Stimulated activated naive CD8-positive, alpha-beta T cell treated with anti-CD3 and anti-CD28 coated beads, Interleukin-15, amount 100 ng/mL, for 72 hours (primary cell): ENCODE measurements around the gene TSEN2.
"Not testable (repeated sequence)": the region's sequence is repeated elsewhere in the genome, so short reads cannot be mapped to it uniquely, and the experiment has no call there.

ENCODE experiments used
- ATAC-seq: fragments of 150-1000 bp; cut with Tn5 transposase; 2 replicates; pipeline ENCODE4 v1.10.0; 2021; ENCODE audit warnings: mild to moderate bottlenecking, moderate library complexity
- DNase-seq, 2 donors: peaks; one replicate each; pipeline ENCODE4 v3.0.0; 2021 to 2022
- H3K27ac Mint-ChIP-seq, 2 donors: one replicate each; pipeline ENCODE4 v1.8.0; 2022; ENCODE audit warnings: mild to moderate bottlenecking in 2 of 2, mixed read lengths in 2 of 2, moderate library complexity in 2 of 2
- H3K27me3 Mint-ChIP-seq: one replicate; pipeline ENCODE4 v1.8.0; 2022; ENCODE audit warnings: mixed read lengths
- H3K4me1 Mint-ChIP-seq: one replicate; pipeline ENCODE4 v1.8.0; 2022; ENCODE audit warnings: mild to moderate bottlenecking, mixed read lengths
- H3K4me3 Mint-ChIP-seq, 2 donors: one replicate each; pipeline ENCODE4 v1.8.0; 2022; ENCODE audit warnings: mild to moderate bottlenecking in 2 of 2, mixed read lengths in 2 of 2, moderate library complexity in 1 of 2
- H3K9me3 Mint-ChIP-seq, 2 donors: one replicate each; pipeline ENCODE4 v1.8.0; 2022; ENCODE audit warnings: mixed read lengths in 2 of 2

TSEN2 gene

GRCh38 chr3:12477256-12477655, 7.0 kb upstream of the TSEN2 start:
- Mint-ChIP-seq H3K4me3 (no peak overlapping the region), H3K4me1 (peaks cover 5% of the 10 kb centered on the region), H3K27me3 (no peaks in the 10 kb centered on the region), H3K27ac (no peak overlapping the region), H3K9me3 (no peaks in the 10 kb centered on the region)
- DNase-seq (no peak), ATAC-seq (no peak)

- peak overlapping the region in 1 of 2 donors; percentile 9 for H3K27ac Mint-ChIP-seq
- H3K9me3 Mint-ChIP-seq, result no peaks in the 10 kb centered on the region
- H3K27me3 Mint-ChIP-seq, result no peaks in the 10 kb centered on the region
- H3K4me3 Mint-ChIP-seq, result no peak overlapping the region
- DNase-seq (no peak), ATAC-seq (no peak)
- H3K4me1 Mint-ChIP-seq, result peaks cover 10% of the 10 kb centered on the region
These were observed 6.0 kb upstream of the TSEN2 start for GRCh38 chr3:12478326-12478725.

DNA sequence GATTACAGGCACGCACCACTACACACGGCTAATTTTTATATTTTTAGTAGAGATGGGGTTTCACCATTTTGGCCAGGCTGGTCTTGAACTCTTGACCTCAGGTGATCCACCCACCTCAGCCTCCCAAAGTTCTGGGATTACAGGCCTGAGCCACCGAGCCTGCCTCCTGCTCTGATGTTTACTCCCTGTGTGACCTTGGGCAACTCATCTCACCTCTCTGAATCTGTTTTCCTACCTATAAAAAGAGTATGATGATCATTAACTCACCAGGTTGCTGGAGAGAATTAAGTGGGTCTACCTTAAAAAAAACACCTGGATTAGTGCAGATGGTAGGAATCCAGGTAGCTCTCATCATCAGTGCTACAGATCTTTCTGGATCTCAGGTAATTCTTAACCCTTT, 5.1 kb upstream of the TSEN2 start:
- H3K4me1 Mint-ChIP-seq, result peaks cover 18% of the 10 kb centered on the region
- H3K27ac Mint-ChIP-seq, ATAC-seq: not testable (repeated sequence)

GRCh38 chr3:12479919-12480427, 4.3 kb upstream of the TSEN2 start:
- H3K4me1 Mint-ChIP-seq, result peaks cover 20% of the 10 kb centered on the region
- peak overlapping the region in 1 of 2 donors; percentile 37 for H3K27ac Mint-ChIP-seq
- no peak overlapping the region for H3K4me3 Mint-ChIP-seq
- DNase-seq, result peak; percentile 24 to 40
- H3K27me3 Mint-ChIP-seq, result no peaks in the 10 kb centered on the region
- H3K9me3 Mint-ChIP-seq, result no peaks in the 10 kb centered on the region
- peak; percentile 39 for ATAC-seq

More for the DNA sequence above, 5.1 kb upstream of the TSEN2 start:
- H3K4me3 Mint-ChIP-seq, DNase-seq, H3K9me3 Mint-ChIP-seq, H3K27me3 Mint-ChIP-seq: not testable (repeated sequence)

DNA sequence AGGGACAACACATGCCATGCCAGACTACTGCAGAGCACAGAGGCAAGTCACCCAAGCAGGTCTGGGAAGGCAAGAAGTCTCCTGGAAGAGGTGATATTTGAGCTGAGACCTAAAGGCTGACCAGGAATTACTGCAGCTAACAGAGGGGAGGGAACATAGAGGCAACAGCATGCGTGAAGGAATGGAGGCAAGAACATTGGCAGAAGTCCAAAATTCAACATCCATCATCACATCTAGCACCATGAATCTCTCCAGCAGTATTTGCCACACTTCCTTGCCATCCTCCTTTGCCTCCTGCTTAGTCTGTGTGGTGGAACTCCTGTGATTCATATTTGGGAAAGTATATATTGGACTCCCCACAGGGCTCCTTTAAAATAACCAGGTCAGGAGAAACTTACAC, 870 bp upstream of the TSEN2 start:
- ATAC-seq (no peak), DNase-seq (no peak)
- Mint-ChIP-seq H3K4me1 (peaks cover 46% of the 10 kb centered on the region), H3K27ac (peak overlapping the region; percentile 96 to 99), H3K4me3 (peak overlapping the region; percentile 93 to 99), H3K27me3 (no peaks in the 10 kb centered on the region), H3K9me3 (no peaks in the 10 kb centered on the region)

DNA sequence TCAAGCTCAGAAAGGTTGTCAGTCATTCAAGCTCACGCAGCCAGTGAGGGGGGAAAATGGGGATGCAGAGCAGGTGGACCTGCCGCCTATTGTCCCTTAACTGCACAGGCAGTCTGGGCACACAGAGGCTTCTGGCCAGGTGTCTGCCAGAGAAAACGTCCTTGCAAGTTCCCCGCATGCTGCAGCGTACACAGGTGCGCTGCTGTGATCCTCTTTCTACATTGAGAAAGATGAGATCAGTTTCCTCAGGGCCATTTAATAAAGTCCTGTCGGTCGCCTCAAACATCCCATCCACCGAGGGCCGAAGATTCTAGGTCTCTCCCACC, 445 bp upstream of the TSEN2 start:
- no peak for ATAC-seq
- peak overlapping the region; percentile 93 to 99 for H3K4me3 Mint-ChIP-seq
- peak overlapping the region; percentile 96 to 99 for H3K27ac Mint-ChIP-seq
- DNase-seq, result no peak
- H3K27me3 Mint-ChIP-seq, result no peaks in the 10 kb centered on the region
- peaks cover 49% of the 10 kb centered on the region for H3K4me1 Mint-ChIP-seq
- H3K9me3 Mint-ChIP-seq, result no peaks in the 10 kb centered on the region

- no peaks in the 10 kb centered on the region for H3K9me3 Mint-ChIP-seq
- no peaks in the 10 kb centered on the region for H3K27me3 Mint-ChIP-seq
- peak overlapping the region; percentile 96 to 99 for H3K27ac Mint-ChIP-seq
- peaks cover 56% of the 10 kb centered on the region for H3K4me1 Mint-ChIP-seq
- no peak for DNase-seq
- peak overlapping the region; percentile 93 to 99 for H3K4me3 Mint-ChIP-seq
- no peak for ATAC-seq
These were observed 675 bp downstream of the TSEN2 start for GRCh38 chr3:12484983-12485327.

GRCh38 chr3:12486001-12486400, 1.7 kb downstream of the TSEN2 start:
- H3K4me3 Mint-ChIP-seq, result peak overlapping the region in 1 of 2 donors; percentile 33
- peak overlapping the region in 1 of 2 donors; percentile 61 for H3K27ac Mint-ChIP-seq
- DNase-seq (no peak), ATAC-seq (no peak)
- no peaks in the 10 kb centered on the region for H3K27me3 Mint-ChIP-seq
- no peaks in the 10 kb centered on the region for H3K9me3 Mint-ChIP-seq
- H3K4me1 Mint-ChIP-seq, result peaks cover 51% of the 10 kb centered on the region

- Mint-ChIP-seq H3K9me3 (no peaks in the 10 kb centered on the region), H3K4me3 (peak overlapping the region in 1 of 2 donors; percentile 18), H3K27me3 (no peaks in the 10 kb centered on the region), H3K4me1 (peaks cover 51% of the 10 kb centered on the region), H3K27ac (no peak overlapping the region)
- no peak for ATAC-seq
- no peak for DNase-seq
These were observed 2.6 kb downstream of the TSEN2 start for GRCh38 chr3:12486916-12487315.

GRCh38 chr3:12487336-12487735, 3.1 kb downstream of the TSEN2 start:
- Mint-ChIP-seq H3K4me1 (peaks cover 51% of the 10 kb centered on the region), H3K4me3 (no peak overlapping the region), H3K27ac (no peak overlapping the region), H3K9me3 (no peaks in the 10 kb centered on the region), H3K27me3 (no peaks in the 10 kb centered on the region)
- ATAC-seq (no peak), DNase-seq (no peak)

GRCh38 chr3:12487786-12488185, 3.5 kb downstream of the TSEN2 start:
- no peak overlapping the region for H3K4me3 Mint-ChIP-seq
- no peak overlapping the region for H3K27ac Mint-ChIP-seq
- H3K9me3 Mint-ChIP-seq, result no peaks in the 10 kb centered on the region
- DNase-seq, result no peak
- no peaks in the 10 kb centered on the region for H3K27me3 Mint-ChIP-seq
- H3K4me1 Mint-ChIP-seq, result peaks cover 51% of the 10 kb centered on the region
- no peak for ATAC-seq

DNA sequence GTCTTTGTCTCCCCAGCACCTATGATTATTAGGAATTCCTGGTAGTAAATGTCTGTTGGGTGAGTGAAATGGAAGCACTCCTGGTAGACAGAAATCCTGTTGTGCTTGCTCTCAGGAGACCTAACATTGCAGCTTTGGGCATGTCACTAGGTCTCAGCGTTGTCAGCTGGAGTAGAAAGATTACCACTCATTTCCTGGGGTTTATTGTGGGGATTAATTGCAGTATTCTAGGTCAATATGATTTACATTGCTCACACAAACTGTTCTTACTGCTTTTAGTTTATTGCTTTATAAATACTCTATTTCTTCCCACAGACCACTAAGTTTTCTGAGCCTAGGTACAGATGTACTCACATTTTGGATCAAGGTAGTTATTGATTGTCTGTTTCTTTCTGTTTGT, 5.1 kb downstream of the TSEN2 start:
- Mint-ChIP-seq H3K27me3 (no peaks in the 10 kb centered on the region), H3K9me3 (no peaks in the 10 kb centered on the region), H3K4me1 (peaks cover 38% of the 10 kb centered on the region), H3K4me3 (no peak overlapping the region), H3K27ac (no peak overlapping the region)
- DNase-seq (no peak), ATAC-seq (no peak)

DNA sequence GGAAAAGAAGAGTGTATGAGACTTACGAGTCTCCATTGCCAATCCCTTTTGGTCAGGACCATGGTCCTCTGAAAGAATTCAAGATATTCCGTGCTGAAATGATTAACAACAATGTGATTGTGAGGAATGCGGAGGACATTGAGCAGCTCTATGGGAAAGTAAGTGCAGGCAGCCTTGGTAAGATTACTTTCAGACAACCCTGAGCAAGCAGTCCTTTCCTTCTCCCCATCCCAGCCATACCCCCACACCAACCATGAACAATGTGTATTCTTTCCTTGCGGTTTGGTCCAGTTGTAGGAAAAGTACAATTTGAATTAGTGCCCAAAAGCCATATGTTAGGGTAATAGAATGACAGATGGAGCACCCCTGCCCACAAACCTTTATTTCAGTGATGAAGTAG, 5.6 kb downstream of the TSEN2 start:
- DNase-seq (no peak), ATAC-seq (no peak)
- Mint-ChIP-seq H3K4me3 (no peak overlapping the region), H3K27ac (no peak overlapping the region), H3K27me3 (no peaks in the 10 kb centered on the region), H3K4me1 (peaks cover 38% of the 10 kb centered on the region), H3K9me3 (no peaks in the 10 kb centered on the region)

GRCh38 chr3:12490547-12490946, 6.3 kb downstream of the TSEN2 start:
- Mint-ChIP-seq H3K4me1 (peaks cover 31% of the 10 kb centered on the region), H3K27ac (no peak overlapping the region), H3K27me3 (no peaks in the 10 kb centered on the region), H3K4me3 (no peak overlapping the region), H3K9me3 (no peaks in the 10 kb centered on the region)
- no peak for DNase-seq
- ATAC-seq, result no peak

GRCh38 chr3:12495749-12496452, 11.6 kb downstream of the TSEN2 start:
- Mint-ChIP-seq H3K4me1 (no peaks in the 10 kb centered on the region), H3K4me3 (no peak overlapping the region), H3K27me3 (no peaks in the 10 kb centered on the region), H3K9me3 (no peaks in the 10 kb centered on the region), H3K27ac (no peak overlapping the region)
- no peak for ATAC-seq
- no peak for DNase-seq

- Mint-ChIP-seq H3K4me3 (no peak overlapping the region), H3K4me1 (no peaks in the 10 kb centered on the region), H3K9me3 (no peaks in the 10 kb centered on the region), H3K27me3 (no peaks in the 10 kb centered on the region), H3K27ac (no peak overlapping the region)
- no peak for DNase-seq
- no peak for ATAC-seq
These were observed 12.1 kb downstream of the TSEN2 start for GRCh38 chr3:12496453-12496761.

DNA sequence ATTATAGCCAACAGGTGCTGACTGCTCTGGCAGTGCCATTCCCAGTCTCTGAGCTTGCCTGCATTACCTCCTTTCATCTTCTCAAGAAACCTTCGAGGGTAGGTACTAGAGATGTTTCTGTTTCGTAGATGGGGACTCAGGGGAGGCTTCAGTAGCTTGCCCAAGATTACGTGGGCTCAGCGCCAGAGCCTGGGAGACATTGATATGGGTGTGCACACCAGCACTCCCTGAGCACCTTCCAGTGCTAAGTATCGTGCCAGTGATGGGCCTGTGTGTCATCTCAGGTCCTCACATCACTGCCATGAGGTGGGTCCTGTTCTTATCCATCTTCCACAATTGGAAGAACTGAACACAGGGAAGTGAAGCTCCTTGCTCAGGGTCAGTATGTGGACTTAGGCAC, 15.2 kb downstream of the TSEN2 start:
- H3K9me3 Mint-ChIP-seq, result no peaks in the 10 kb centered on the region
- ATAC-seq, result no peak
- no peaks in the 10 kb centered on the region for H3K4me1 Mint-ChIP-seq
- no peaks in the 10 kb centered on the region for H3K27me3 Mint-ChIP-seq
- H3K4me3 Mint-ChIP-seq, result no peak overlapping the region
- H3K27ac Mint-ChIP-seq, result no peak overlapping the region
- DNase-seq, result no peak
